K562 (cell line): ENCODE data around the gene CAB39. TPM values are rescaled to one million over a fixed set of nuclear protein-coding genes. Genes with fewer than 3 reads are reported as not detected.

Experiments
- SMARCA4 ChIP-seq: fragments of 450-650 bp; IDR thresholded peaks from 2 replicates; pipeline ENCODE4 v1.6.1; 2016
- polyA plus RNA-seq, 8 experiments: library from polyadenylated mRNA; depleted of rRNA in 4 of 8; stranded (reverse) in 5 of 8; unstranded in 3 of 8; fragments of >200 nt; fragmentation: Nextera tagmentation in 2 of 8; fragmentation: Illumina TruSeq in 1 of 8; extraction: Ambion mirVana in 2 of 8; extraction: Trizol in 1 of 8; gene quantifications; 2 replicates each; pipeline versions ENCODE4 v1.2.1 to v1.2.3, GENCODE V29; 2011 to 2014; ENCODE audit warnings: inconsistent platforms in 1 of 8, missing spikeins in 1 of 8
- total RNA-seq, 7 experiments: library from RNA; depleted of rRNA in 6 of 7; stranded (reverse); fragments of >200 nt in 6 of 7; fragmentation: Illumina TruSeq in 2 of 7; extraction: Trizol in 2 of 7; gene quantifications; 2 replicates each; pipeline versions ENCODE4 v1.2.1 to v1.2.3, GENCODE V29; 2011 to 2021; ENCODE audit warnings: low replicate concordance in 1 of 7
- TF ChIP-seq, protein P1 (sequence below), 2 experiments: fragments of 450-650 bp in 1 of 2; sonication (generic) in 1 of 2; formaldehyde crosslinking in 1 of 2; IDR thresholded peaks; 2 replicates each; pipeline versions ENCODE4 v1.7.1 to v1.9.0; 2016 to 2022; ENCODE audit warnings: inconsistent platforms in 1 of 2, mild to moderate bottlenecking in 1 of 2, missing genetic modification reagents in 1 of 2

The CAB39 gene
- total and polyA plus RNA-seq, 9 of the 15 experiments (the other 6 are each of a cell fraction or from before 2014, with no cell fraction given) = 27.2 to 94.4 (median 70.1) TPM

GRCh38 chr2:230721712-230722111, 9.1 kb downstream of the CAB39 start (continued):
- TF ChIP-seq, protein P1, sequence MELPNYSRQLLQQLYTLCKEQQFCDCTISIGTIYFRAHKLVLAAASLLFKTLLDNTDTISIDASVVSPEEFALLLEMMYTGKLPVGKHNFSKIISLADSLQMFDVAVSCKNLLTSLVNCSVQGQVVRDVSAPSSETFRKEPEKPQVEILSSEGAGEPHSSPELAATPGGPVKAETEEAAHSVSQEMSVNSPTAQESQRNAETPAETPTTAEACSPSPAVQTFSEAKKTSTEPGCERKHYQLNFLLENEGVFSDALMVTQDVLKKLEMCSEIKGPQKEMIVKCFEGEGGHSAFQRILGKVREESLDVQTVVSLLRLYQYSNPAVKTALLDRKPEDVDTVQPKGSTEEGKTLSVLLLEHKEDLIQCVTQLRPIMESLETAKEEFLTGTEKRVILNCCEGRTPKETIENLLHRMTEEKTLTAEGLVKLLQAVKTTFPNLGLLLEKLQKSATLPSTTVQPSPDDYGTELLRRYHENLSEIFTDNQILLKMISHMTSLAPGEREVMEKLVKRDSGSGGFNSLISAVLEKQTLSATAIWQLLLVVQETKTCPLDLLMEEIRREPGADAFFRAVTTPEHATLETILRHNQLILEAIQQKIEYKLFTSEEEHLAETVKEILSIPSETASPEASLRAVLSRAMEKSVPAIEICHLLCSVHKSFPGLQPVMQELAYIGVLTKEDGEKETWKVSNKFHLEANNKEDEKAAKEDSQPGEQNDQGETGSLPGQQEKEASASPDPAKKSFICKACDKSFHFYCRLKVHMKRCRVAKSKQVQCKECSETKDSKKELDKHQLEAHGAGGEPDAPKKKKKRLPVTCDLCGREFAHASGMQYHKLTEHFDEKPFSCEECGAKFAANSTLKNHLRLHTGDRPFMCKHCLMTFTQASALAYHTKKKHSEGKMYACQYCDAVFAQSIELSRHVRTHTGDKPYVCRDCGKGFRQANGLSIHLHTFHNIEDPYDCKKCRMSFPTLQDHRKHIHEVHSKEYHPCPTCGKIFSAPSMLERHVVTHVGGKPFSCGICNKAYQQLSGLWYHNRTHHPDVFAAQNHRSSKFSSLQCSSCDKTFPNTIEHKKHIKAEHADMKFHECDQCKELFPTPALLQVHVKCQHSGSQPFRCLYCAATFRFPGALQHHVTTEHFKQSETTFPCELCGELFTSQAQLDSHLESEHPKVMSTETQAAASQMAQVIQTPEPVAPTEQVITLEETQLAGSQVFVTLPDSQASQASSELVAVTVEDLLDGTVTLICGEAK (IDR thresholded peaks at IDR 0.05) = no peak
- TF ChIP-seq, protein P1 (CRISPR knock-in tag; IDR thresholded peaks at IDR 0.05) = no peak
- TF ChIP-seq SMARCA4 = no peak
